ACC112 (cell line): Measurements from ENCODE around the gene RAPSN.
"Not testable (repeated sequence)": the region's sequence is repeated elsewhere in the genome, so short reads cannot be mapped to it uniquely, and the experiment has no call there.

Experiments
- H2AFZ ChIP-seq: fragments of 200-600 bp; sonication (generic); one replicate; pipeline ENCODE4 v1.6.0; 2017; ENCODE audit warnings: antibody characterized with exemption, low read length; ENCODE audit not compliant: unreplicated experiment
- H3K27ac ChIP-seq: fragments of 200-600 bp; sonication (generic); 2 replicates; pipeline ENCODE4 v1.5.1; 2014; ENCODE audit warnings: low read depth, mild to moderate bottlenecking, antibody characterized with exemption, low read length, moderate library complexity
- H3K27me3 ChIP-seq: fragments of 200-600 bp; sonication (generic); 2 replicates; pipeline ENCODE4 v1.6.1; 2014; ENCODE audit warnings: mild to moderate bottlenecking, antibody characterized with exemption, low read length, moderate library complexity, mixed read lengths; ENCODE audit not compliant: insufficient read depth
- H3K36me3 ChIP-seq: fragments of 200-600 bp; sonication (generic); 2 replicates; pipeline ENCODE4 v1.6.1; 2016; ENCODE audit warnings: mild to moderate bottlenecking, antibody characterized with exemption, low read length, moderate library complexity, mixed read lengths; ENCODE audit not compliant: insufficient read depth
- H3K4me1 ChIP-seq: fragments of 200-600 bp; sonication (generic); one replicate; pipeline ENCODE4 v1.6.1; 2016; ENCODE audit warnings: low read length, mixed read lengths; ENCODE audit not compliant: insufficient read depth, unreplicated experiment, control insufficient read depth
- H3K4me3 ChIP-seq: fragments of 200-600 bp; sonication (generic); 2 replicates; pipeline ENCODE4 v1.5.1; 2014; ENCODE audit warnings: mild to moderate bottlenecking, low read depth, low read length
- H3K79me2 ChIP-seq: fragments of 200-600 bp; sonication (generic); one replicate; pipeline ENCODE4 v1.6.0; 2016; ENCODE audit warnings: low read length; ENCODE audit not compliant: control insufficient read depth, unreplicated experiment, insufficient read depth

The RAPSN gene

GRCh38 chr11:47466201-47466600, 17.3 kb upstream of the RAPSN start:
- peaks cover 13% of the 10 kb centered on the region; the same call in 1 of the 2 replicates for H3K36me3 ChIP-seq
- peak overlapping the region; percentile 77 for H3K27ac ChIP-seq

GRCh38 chr11:47464483-47464882, 15.5 kb upstream of the RAPSN start:
- Histone ChIP-seq H3K79me2 (peaks cover 37% of the 10 kb centered on the region), H3K27me3 (no peaks in the 10 kb centered on the region), H3K27ac (no peak overlapping the region), H3K4me1 (peaks cover 49% of the 10 kb centered on the region), H3K36me3 (peaks cover 4% of the 10 kb centered on the region; the same call in 1 of the 2 replicates), H3K4me3 (no peak overlapping the region), H2AFZ (no peak overlapping the region)

More at GRCh38 chr11:47466201-47466600, 17.3 kb upstream of the RAPSN start:
- Histone ChIP-seq H3K27me3 (no peaks in the 10 kb centered on the region), H3K79me2 (peaks cover 40% of the 10 kb centered on the region), H2AFZ (no peak overlapping the region), H3K4me3 (peak overlapping the region; percentile 43), H3K4me1 (peaks cover 52% of the 10 kb centered on the region)

GRCh38 chr11:47461876-47462275, 12.9 kb upstream of the RAPSN start:
- Histone ChIP-seq H3K27ac (no peak overlapping the region), H2AFZ (no peak overlapping the region), H3K4me1 (peaks cover 25% of the 10 kb centered on the region), H3K36me3 (no peaks in the 10 kb centered on the region), H3K79me2 (peaks cover 20% of the 10 kb centered on the region), H3K27me3 (no peaks in the 10 kb centered on the region), H3K4me3 (no peak overlapping the region)

GRCh38 chr11:47460571-47461235, 11.8 kb upstream of the RAPSN start:
- Histone ChIP-seq H2AFZ (no peak overlapping the region), H3K79me2 (peaks cover 18% of the 10 kb centered on the region), H3K27ac (no peak overlapping the region), H3K4me1 (peaks cover 15% of the 10 kb centered on the region), H3K27me3 (no peaks in the 10 kb centered on the region), H3K36me3 (no peaks in the 10 kb centered on the region), H3K4me3 (no peak overlapping the region)

- H3K36me3 ChIP-seq, H3K27ac ChIP-seq, H3K4me3 ChIP-seq, H3K27me3 ChIP-seq, H3K79me2 ChIP-seq, H3K4me1 ChIP-seq, H2AFZ ChIP-seq: not testable (repeated sequence)
These were observed 5.3 kb upstream of the RAPSN start for GRCh38 chr11:47454258-47454671.

GRCh38 chr11:47453365-47453764, 4.4 kb upstream of the RAPSN start:
- H3K4me1 ChIP-seq: no peaks in the 10 kb centered on the region
- no peaks in the 10 kb centered on the region for H3K79me2 ChIP-seq
- H2AFZ ChIP-seq: no peak overlapping the region
- H3K36me3 ChIP-seq: no peaks in the 10 kb centered on the region
- H3K27ac ChIP-seq: no peak overlapping the region
- no peaks in the 10 kb centered on the region for H3K27me3 ChIP-seq
- no peak overlapping the region for H3K4me3 ChIP-seq

- Histone ChIP-seq H3K36me3 (no peaks in the 10 kb centered on the region), H3K4me3 (no peak overlapping the region), H3K27ac (no peak overlapping the region), H3K27me3 (no peaks in the 10 kb centered on the region), H2AFZ (no peak overlapping the region), H3K4me1 (no peaks in the 10 kb centered on the region), H3K79me2 (no peaks in the 10 kb centered on the region)
These were observed 3.1 kb upstream of the RAPSN start for GRCh38 chr11:47451990-47452389.

GRCh38 chr11:47451436-47451835, 2.5 kb upstream of the RAPSN start:
- Histone ChIP-seq H3K79me2 (no peaks in the 10 kb centered on the region), H3K36me3 (no peaks in the 10 kb centered on the region), H3K27me3 (no peaks in the 10 kb centered on the region), H3K4me3 (no peak overlapping the region), H3K27ac (no peak overlapping the region), H2AFZ (no peak overlapping the region), H3K4me1 (no peaks in the 10 kb centered on the region)

GRCh38 chr11:47449541-47449940, 605 bp upstream of the RAPSN start:
- Histone ChIP-seq H3K4me1 (no peaks in the 10 kb centered on the region), H3K79me2 (no peaks in the 10 kb centered on the region), H3K27me3 (no peaks in the 10 kb centered on the region), H3K36me3 (no peaks in the 10 kb centered on the region), H3K27ac (no peak overlapping the region), H2AFZ (no peak overlapping the region), H3K4me3 (no peak overlapping the region)

- no peak overlapping the region for H2AFZ ChIP-seq
These were observed 1.0 kb downstream of the RAPSN start for GRCh38 chr11:47447906-47448305.

GRCh38 chr11:47446833-47447232, 2.1 kb downstream of the RAPSN start:
- Histone ChIP-seq H3K27ac (no peak overlapping the region), H3K4me3 (no peak overlapping the region), H3K4me1 (no peaks in the 10 kb centered on the region), H3K36me3 (no peaks in the 10 kb centered on the region), H2AFZ (no peak overlapping the region), H3K79me2 (no peaks in the 10 kb centered on the region), H3K27me3 (no peaks in the 10 kb centered on the region)

More at GRCh38 chr11:47447906-47448305, 1.0 kb downstream of the RAPSN start:
- Histone ChIP-seq H3K36me3 (no peaks in the 10 kb centered on the region), H3K27ac (no peak overlapping the region), H3K79me2 (no peaks in the 10 kb centered on the region), H3K4me3 (no peak overlapping the region), H3K27me3 (no peaks in the 10 kb centered on the region), H3K4me1 (no peaks in the 10 kb centered on the region)
